K562 (cell line): Measurements from ENCODE around the gene COASY. TPM values are rescaled to one million over a fixed set of nuclear protein-coding genes. Genes with fewer than 3 reads are reported as not detected.

Source experiments
- BRD9 ChIP-seq: fragments of 450-650 bp; IDR thresholded peaks from 2 replicates; pipeline ENCODE4 v1.6.1; 2018; ENCODE audit warnings: low read depth; ENCODE audit not compliant: partially characterized antibody
- ETV5 ChIP-seq: sonication (generic); formaldehyde crosslinking; IDR thresholded peaks from 2 replicates; pipeline ENCODE4 v1.4.0; 2020; ENCODE audit warnings: low read depth, mild to moderate bottlenecking, missing genetic modification reagents
- PHF8 ChIP-seq: fragments of 200-600 bp; sonication (generic); IDR thresholded peaks from 2 replicates; pipeline ENCODE4 v1.6.1; 2012; ENCODE audit warnings: mixed run types, mild to moderate bottlenecking, inconsistent platforms, low read length, moderate library complexity, borderline replicate concordance
- RBM34 ChIP-seq: fragments of 200-400 bp; formaldehyde crosslinking; IDR thresholded peaks from 2 replicates; pipeline ENCODE4 v1.6.1; 2018; ENCODE audit warnings: low read length, borderline replicate concordance; ENCODE audit not compliant: insufficient read depth
- RFX5 ChIP-seq: IDR thresholded peaks from 2 replicates; pipeline ENCODE4 v1.6.1; 2011; ENCODE audit warnings: low read depth, mild to moderate bottlenecking, improper control_type of control experiment, low read length
- SFPQ ChIP-seq: fragments of 200-400 bp; formaldehyde crosslinking; IDR thresholded peaks from 2 replicates; pipeline ENCODE4 v1.6.1; 2017; ENCODE audit warnings: mild to moderate bottlenecking, low read depth, low read length, moderate library complexity
- SMARCA4 ChIP-seq: fragments of 450-650 bp; IDR thresholded peaks from 2 replicates; pipeline ENCODE4 v1.6.1; 2016
- SMARCE1 ChIP-seq: fragments of 450-650 bp; IDR thresholded peaks from 2 replicates; pipeline ENCODE4 v1.7.1; 2016; ENCODE audit warnings: mild to moderate bottlenecking
- SPI1 ChIP-seq: IDR thresholded peaks from 2 replicates; pipeline ENCODE4 v1.6.1; 2011; ENCODE audit warnings: low read depth, low read length, control low read depth, borderline replicate concordance
- STAG1 ChIP-seq: sonication (generic); formaldehyde crosslinking; IDR thresholded peaks from 2 replicates; pipeline ENCODE4 v1.5.0; 2020; ENCODE audit warnings: missing genetic modification reagents, borderline replicate concordance
- STAT6 ChIP-seq: sonication (generic); formaldehyde crosslinking; IDR thresholded peaks from 2 replicates; pipeline ENCODE4 v1.8.1; 2023; ENCODE audit warnings: mild to moderate bottlenecking, missing genetic modification reagents
- ZKSCAN1 ChIP-seq: fragments of 150-350 bp; IDR thresholded peaks from 2 replicates; pipeline ENCODE4 v1.6.1; 2016; ENCODE audit warnings: low read depth, low read length
- ZNF239 ChIP-seq: fragments of 250-450 bp; sonication (Bioruptor Pico); IDR thresholded peaks from 2 replicates; pipeline ENCODE4 v1.4.0; 2020; ENCODE audit warnings: mild to moderate bottlenecking
- ZNF318 ChIP-seq, 2 experiments: fragments of 450-650 bp; IDR thresholded peaks; 2 replicates each; pipeline ENCODE4 v1.6.1; 2016; ENCODE audit warnings: mild to moderate bottlenecking in 2 of 2, borderline replicate concordance in 1 of 2, low read depth in 1 of 2, moderate library complexity in 1 of 2
- polyA plus RNA-seq, 8 experiments: library from polyadenylated mRNA; depleted of rRNA in 4 of 8; stranded (reverse) in 5 of 8; unstranded in 3 of 8; fragments of >200 nt; fragmentation: Nextera tagmentation in 2 of 8; fragmentation: Illumina TruSeq in 1 of 8; extraction: Ambion mirVana in 2 of 8; extraction: Trizol in 1 of 8; gene quantifications; 2 replicates each; pipeline versions ENCODE4 v1.2.1 to v1.2.3, GENCODE V29; 2011 to 2014; ENCODE audit warnings: inconsistent platforms in 1 of 8, missing spikeins in 1 of 8
- total RNA-seq, 7 experiments: library from RNA; depleted of rRNA in 6 of 7; stranded (reverse); fragments of >200 nt in 6 of 7; fragmentation: Illumina TruSeq in 2 of 7; extraction: Trizol in 2 of 7; gene quantifications; 2 replicates each; pipeline versions ENCODE4 v1.2.1 to v1.2.3, GENCODE V29; 2011 to 2021; ENCODE audit warnings: low replicate concordance in 1 of 7

The COASY gene
- total and polyA plus RNA-seq, 9 of the 15 experiments (the other 6 are each of a cell fraction or from before 2014, with no cell fraction given) = 25.4 to 175 (median 62.3) TPM

GRCh38 chr17:42566883-42567573 lies 5.1 kb downstream of the COASY start, which contains the start of gene MLX (continued):
- TF ChIP-seq STAT6 (CRISPR knock-in tag) (no peak), SMARCE1 (no peak), SPI1 (no peak), BRD9 (no peak), ZNF239 (CRISPR knock-in tag) (no peak), PHF8 (peak; percentile 67; the same call in 1 of the 2 replicates), SFPQ (no peak), RBM34 (no peak), ZKSCAN1 (no peak), ZNF318 (IDR thresholded peaks at IDR 0.05; ENCODE audit: borderline replicate concordance in 1 of 2, low read depth in 1 of 2) (no peak), STAG1 (CRISPR knock-in tag) (no peak), SMARCA4 (no peak), ETV5 (peak; percentile 75; the same call in 1 of the 2 replicates), RFX5 (no peak)
